Activated B cell treated with CpG ODN at 0.5 μM for 24 hours (primary cell): ENCODE results near the gene FGG. TPM values are rescaled to one million over a fixed set of nuclear protein-coding genes. Genes with fewer than 3 reads are reported as not detected.

Source experiments
- ATAC-seq: fragments of 200-7000 bp; cut with Tn5 transposase; one replicate; pipeline ENCODE4 v1.10.0; 2021; ENCODE audit warnings: low read depth, mild to moderate bottlenecking, moderate library complexity
- CTCF ChIA-PET: fragments of 350-600 bp; sonication (Branson Sonifier 250); formaldehyde crosslinking; loops from one replicate; lab custom pipeline; 2021; ENCODE audit warnings: antibody characterized with exemption; lab: Charles Lee
- POLR2A ChIA-PET: fragments of 350-600 bp; sonication (Branson Sonifier 250); formaldehyde crosslinking; loops from one replicate; lab custom pipeline; 2021; ENCODE audit warnings: antibody characterized with exemption; lab: Charles Lee
- DNase-seq: peaks from one replicate; pipeline ENCODE4 v3.0.0; 2022
- H3K27ac Mint-ChIP-seq: one replicate; pipeline ENCODE4 v1.8.0; 2020; ENCODE audit warnings: mixed read lengths
- H3K27me3 Mint-ChIP-seq: one replicate; pipeline ENCODE4 v1.8.0; 2021; ENCODE audit warnings: mixed read lengths
- H3K36me3 Mint-ChIP-seq: one replicate; pipeline ENCODE4 v1.8.0; 2021; ENCODE audit warnings: low read depth, mixed read lengths
- H3K4me1 Mint-ChIP-seq: one replicate; pipeline ENCODE4 v1.8.0; 2021; ENCODE audit warnings: mixed read lengths
- H3K4me3 Mint-ChIP-seq: one replicate; pipeline ENCODE4 v1.8.0; 2020; ENCODE audit warnings: mild to moderate bottlenecking, mixed read lengths
- H3K9me3 Mint-ChIP-seq: one replicate; pipeline ENCODE4 v1.8.0; 2020; ENCODE audit warnings: mixed read lengths
- CTCF ChIP-seq: fragments of 200-600 bp; IDR thresholded peaks from one replicate; pipeline ENCODE4 v1.8.0; 2022; ENCODE audit warnings: antibody characterized with exemption, mild to moderate bottlenecking
- intact Hi-C: fragments of 100-400 bp; cut with micrococcal nuclease; formaldehyde crosslinking; loops from one replicate; pipeline ENCODE4 v1.15.1; 2024
- total RNA-seq: library from RNA; stranded (reverse); gene quantifications from 2 replicates; pipeline ENCODE4 v1.2.3, GENCODE V29; 2022

The FGG gene
- total RNA-seq, 1 donor from 2014 or later: not detected

- H3K9me3 Mint-ChIP-seq: no peaks in the 10 kb centered on the region
- H3K4me3 Mint-ChIP-seq: no peak overlapping the region
- no peaks in the 10 kb centered on the region for H3K4me1 Mint-ChIP-seq
- H3K36me3 Mint-ChIP-seq: no peaks in the 10 kb centered on the region
- TF ChIP-seq CTCF: no peak
- CTCF ChIA-PET: no interaction called here
- intact Hi-C loops: no loop called here
- POLR2A ChIA-PET: no interaction called here
- DNase-seq: no peak
- peaks cover 11% of the 10 kb centered on the region for H3K27me3 Mint-ChIP-seq
- no peak for ATAC-seq
- H3K27ac Mint-ChIP-seq: no peak overlapping the region
These were observed 42.9 kb downstream of the FGG start for GRCh38 chr4:154569584-154569983.

GRCh38 chr4:154569028-154569427 lies 43.4 kb downstream of the FGG start:
- ChIA-PET CTCF (no interaction called here), POLR2A (no interaction called here)
- ATAC-seq (no peak), DNase-seq (no peak)
- Mint-ChIP-seq H3K4me1 (no peaks in the 10 kb centered on the region), H3K9me3 (no peaks in the 10 kb centered on the region), H3K36me3 (no peaks in the 10 kb centered on the region), H3K27me3 (peaks cover 11% of the 10 kb centered on the region), H3K4me3 (no peak overlapping the region), H3K27ac (no peak overlapping the region)
- TF ChIP-seq CTCF: no peak
- intact Hi-C loops: no loop called here

GRCh38 chr4:154566639-154567204 lies 45.7 kb downstream of the FGG start:
- Mint-ChIP-seq H3K27ac (no peak overlapping the region), H3K36me3 (no peaks in the 10 kb centered on the region), H3K4me3 (no peak overlapping the region), H3K27me3 (peaks cover 9% of the 10 kb centered on the region), H3K4me1 (no peaks in the 10 kb centered on the region), H3K9me3 (no peaks in the 10 kb centered on the region)
- no peak for TF ChIP-seq CTCF
- no peak for ATAC-seq
- ChIA-PET CTCF (interaction anchor here (1.1 kb wide), 1 partner anchor 52 kb away, joined by 3 read pairs; no protein-coding TSS in a partner anchor), POLR2A (no interaction called here)
- intact Hi-C loops: no loop called here
- no peak for DNase-seq

- no peak overlapping the region for H3K27ac Mint-ChIP-seq
- no peaks in the 10 kb centered on the region for H3K4me1 Mint-ChIP-seq
- no peaks in the 10 kb centered on the region for H3K9me3 Mint-ChIP-seq
- H3K27me3 Mint-ChIP-seq: peaks cover 8% of the 10 kb centered on the region
- no peaks in the 10 kb centered on the region for H3K36me3 Mint-ChIP-seq
- TF ChIP-seq CTCF: no peak
- ChIA-PET CTCF (interaction anchor here (1.1 kb wide), 1 partner anchor 53 kb away, joined by 3 read pairs; no protein-coding TSS in a partner anchor), POLR2A (no interaction called here)
- no peak for DNase-seq
- intact Hi-C loops: no loop called here
- H3K4me3 Mint-ChIP-seq: no peak overlapping the region
- no peak for ATAC-seq
These were observed 46.8 kb downstream of the FGG start for GRCh38 chr4:154565704-154566103.

- ATAC-seq: no peak
- H3K4me1 Mint-ChIP-seq: no peaks in the 10 kb centered on the region
- no peak for TF ChIP-seq CTCF
- no peak overlapping the region for H3K27ac Mint-ChIP-seq
- peaks cover 10% of the 10 kb centered on the region for H3K27me3 Mint-ChIP-seq
- no peak for DNase-seq
- no peaks in the 10 kb centered on the region for H3K36me3 Mint-ChIP-seq
- intact Hi-C loops: loop anchor here (5.0 kb wide), 1 partner anchor 213 kb away; no protein-coding TSS in a partner anchor
- no peak overlapping the region for H3K4me3 Mint-ChIP-seq
- ChIA-PET CTCF (no interaction called here), POLR2A (no interaction called here)
- no peaks in the 10 kb centered on the region for H3K9me3 Mint-ChIP-seq
These were observed 48.1 kb downstream of the FGG start for GRCh38 chr4:154564311-154564710.
